HG02973 (cell line): ENCODE measurements around the gene SCYL3.
"Not testable (repeated sequence)": the region's sequence is repeated elsewhere in the genome, so short reads cannot be mapped to it uniquely, and the experiment has no call there.

Experiments used
- ATAC-seq: cut with Tn5 transposase; IDR thresholded peaks from one replicate; pipeline ENCODE4 v1.9.1; 2021; ENCODE audit warnings: moderate library complexity; ENCODE audit not compliant: unreplicated experiment

The SCYL3 gene

DNA sequence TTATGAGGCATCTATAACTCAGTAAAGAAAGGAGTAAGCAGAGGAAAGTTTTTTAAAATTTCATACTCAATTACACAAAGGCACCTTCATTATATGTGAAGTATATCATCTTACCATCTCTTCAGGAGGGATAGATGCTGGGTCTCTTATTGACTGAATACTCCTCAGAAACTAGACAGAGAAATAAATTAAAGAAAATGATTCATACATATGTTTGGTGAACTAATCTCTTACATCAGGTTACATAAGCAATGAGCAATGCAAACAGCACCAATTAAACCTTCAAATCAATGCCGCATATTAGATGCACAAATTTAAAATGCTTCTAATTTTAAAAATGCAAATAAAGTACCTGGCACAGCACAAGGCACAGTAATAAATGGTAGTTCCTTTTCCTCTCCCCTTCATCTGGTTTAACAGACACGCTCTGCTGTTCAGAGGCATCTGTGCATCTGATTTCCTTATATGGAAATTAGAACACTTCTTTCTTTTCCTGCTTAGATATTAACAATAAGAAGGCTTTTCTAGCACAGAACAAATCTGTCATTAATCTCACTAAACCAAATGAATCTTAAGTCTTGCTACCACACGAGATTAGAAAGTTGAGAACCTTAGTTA lies 20.0 kb downstream of the SCYL3 start:
- no peak for ATAC-seq

DNA sequence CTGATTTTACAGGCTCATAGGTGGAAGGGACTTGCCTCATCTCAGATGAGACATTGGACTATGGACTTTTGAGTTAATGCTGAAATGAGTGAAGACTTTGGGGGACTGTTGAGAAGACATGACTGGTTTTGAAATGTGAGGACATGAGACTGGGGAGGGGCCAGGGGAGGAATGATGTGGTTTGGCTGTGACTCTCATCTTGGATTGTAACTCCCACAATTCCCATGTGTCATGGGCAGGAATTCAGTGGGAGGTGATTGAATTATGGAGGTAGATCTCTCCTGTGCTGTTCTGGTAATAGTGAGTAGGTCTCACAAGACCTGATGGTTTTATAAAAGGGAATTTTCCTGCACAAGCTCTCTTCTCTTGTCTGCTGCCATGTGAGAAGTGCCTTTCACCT lies 20.8 kb downstream of the SCYL3 start:
- no peak for ATAC-seq

DNA sequence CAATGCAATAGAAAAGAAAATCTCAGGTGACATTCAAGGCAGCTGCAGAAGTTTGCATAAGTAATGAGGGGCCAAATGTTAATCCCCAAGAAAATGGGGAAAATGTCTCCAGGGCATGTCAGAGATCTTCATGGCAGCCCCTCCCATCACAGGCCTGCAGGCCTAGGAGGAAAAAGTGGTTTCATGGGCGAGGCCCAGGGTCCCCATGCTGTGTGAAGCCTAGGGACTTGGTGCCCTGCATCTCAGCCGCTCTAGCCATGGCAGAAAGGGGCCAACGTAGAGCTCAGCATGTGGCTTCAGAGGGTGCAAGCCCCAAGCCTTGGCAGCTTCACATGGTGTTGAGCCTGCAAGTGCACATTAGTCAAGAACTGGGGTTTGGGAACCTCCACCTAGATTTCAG lies 21.7 kb downstream of the SCYL3 start:
- ATAC-seq: not testable (repeated sequence)

DNA sequence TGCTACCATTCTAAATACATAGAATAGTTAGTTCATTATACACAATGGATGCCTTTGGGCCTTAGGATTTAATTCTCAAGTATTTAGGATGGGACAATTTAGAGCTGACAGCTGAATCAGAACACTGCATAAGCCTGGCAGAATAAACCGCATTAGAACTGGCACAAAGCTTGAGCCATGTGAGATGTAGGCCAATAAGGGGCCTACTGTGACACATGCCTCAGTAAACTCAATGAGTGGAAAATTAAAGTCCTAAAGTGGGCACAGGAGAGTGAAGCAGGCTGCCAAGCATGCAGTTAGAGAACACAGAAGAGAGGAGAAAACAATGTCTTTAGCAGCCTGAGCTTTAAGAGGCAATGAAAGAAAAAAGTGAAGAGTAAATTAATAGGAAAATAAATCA lies 24.3 kb downstream of the SCYL3 start:
- no peak for ATAC-seq

DNA sequence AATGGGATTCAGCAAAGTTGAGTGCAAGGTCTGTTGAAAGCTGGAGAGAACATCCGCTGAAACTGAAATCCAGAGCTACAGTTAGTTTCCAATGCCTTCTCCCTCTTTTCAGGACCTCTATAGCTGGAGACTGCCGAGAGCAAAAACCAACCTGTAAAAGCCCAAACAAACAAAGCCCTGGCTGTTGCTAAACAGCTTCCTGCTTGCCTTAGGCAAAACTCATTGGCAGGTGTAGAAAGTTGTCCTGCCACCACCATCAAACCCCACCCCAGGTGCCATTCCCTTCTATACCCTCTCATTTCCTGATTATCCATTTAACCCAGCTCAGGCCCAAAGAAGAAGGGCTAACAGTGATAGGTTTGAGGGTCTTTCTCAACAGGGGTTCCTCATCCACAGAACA lies 24.7 kb downstream of the SCYL3 start:
- ATAC-seq: no peak

DNA sequence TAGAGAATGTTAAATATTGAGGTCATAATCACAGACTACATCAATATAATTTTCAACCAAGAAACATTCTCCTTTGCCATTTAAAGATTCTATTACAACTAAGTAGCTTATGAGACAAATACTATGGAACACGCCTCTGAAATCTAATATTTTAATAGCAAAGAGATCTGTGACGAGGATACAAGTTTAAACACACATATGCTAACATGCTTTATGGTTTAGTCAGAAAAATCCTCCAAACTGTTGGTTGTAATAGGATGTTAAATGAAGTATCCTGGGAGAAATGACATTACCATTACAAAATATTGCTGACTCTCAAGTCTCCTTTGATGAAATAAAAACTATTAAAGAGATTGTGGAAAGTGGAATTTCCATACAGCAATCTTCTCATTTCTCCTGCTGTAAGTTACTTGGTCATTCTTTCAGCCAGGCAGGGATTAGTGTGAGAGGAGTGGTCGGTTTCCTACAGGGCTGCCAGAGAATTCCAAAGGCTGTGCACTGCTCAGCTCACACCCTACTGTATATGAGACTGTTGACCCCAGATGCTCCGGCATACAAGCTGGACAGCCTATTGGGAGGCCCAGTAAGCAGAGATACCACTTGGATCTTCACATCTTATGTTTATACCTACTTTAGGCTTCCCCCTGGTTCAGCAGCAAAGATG lies 26.6 kb downstream of the SCYL3 start:
- no peak for ATAC-seq

DNA sequence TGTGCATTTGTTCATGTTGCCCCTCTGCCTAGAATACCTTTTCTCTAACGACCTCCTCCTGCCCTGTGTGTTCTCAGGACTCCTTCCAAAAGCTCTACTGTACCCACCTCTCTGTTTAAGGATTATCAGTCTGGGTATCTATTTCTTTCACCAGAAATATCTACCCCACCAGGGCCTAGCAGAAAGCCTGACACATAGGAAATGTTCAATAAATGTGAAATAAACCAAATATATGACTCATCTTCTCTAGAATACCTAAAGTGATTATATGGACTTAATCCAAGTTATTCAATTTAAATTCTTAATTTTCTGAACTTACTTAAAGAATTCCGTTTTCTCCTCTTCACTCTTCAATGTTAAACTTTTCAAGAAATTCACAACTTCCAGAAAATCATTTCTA lies 27.1 kb downstream of the SCYL3 start:
- ATAC-seq: no peak

DNA sequence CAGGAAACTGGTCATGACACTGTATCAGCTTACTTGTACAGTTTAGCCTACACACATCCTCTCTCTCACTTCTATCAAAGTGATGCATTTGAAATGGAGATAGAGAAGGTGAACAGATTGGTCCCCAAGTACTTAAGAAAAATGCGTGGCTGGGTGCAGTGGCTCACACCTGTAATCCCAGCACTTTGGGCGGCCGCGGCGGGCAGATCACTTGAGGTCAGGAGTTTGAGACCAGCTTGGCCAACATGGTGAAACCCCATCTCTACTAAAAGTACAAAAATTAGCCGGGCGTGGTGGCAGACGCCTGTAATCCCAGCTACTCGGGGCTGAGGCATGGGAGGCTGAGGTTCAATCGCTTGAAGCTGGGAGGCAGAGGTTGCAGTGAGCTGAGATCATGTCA lies 29.2 kb downstream of the SCYL3 start:
- ATAC-seq: not testable (repeated sequence)

DNA sequence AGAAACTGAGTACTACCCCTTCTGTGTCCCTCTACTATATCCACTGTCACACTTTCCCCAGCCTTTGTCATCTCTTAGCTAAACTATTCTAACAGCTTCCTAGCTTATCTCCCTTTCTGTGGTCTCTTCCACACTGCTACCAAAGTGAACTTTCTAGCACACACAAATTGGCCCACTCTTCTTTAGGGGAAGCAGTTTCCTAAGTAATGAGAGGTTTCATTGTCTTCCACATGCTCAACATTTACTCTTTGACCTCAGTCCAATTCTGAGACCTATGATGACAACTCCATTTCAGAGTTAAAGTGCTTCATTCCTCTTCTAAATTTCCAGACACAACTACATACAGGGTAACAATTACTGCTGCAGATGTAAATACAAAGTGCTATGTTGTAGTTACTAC lies 32.9 kb downstream of the SCYL3 start:
- no peak for ATAC-seq

DNA sequence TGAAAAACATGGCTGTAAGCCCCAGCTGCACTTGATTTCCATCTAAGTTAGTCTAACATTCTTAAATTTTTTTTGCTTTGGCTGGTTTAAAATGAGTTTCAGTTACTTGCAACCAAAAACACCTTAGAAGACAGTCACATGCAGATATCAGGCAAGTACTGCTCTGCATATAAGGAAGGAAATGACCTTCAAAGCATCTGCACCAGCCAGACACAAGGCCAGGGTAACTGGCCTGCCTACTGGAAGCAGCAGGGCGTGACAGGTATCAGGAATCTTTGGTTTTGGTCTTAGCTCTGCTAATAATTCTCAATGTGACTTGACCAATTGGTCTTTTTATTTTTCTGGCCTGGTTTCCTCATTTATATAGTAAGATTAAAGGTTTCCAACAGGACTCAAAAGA lies 33.5 kb downstream of the SCYL3 start:
- no peak for ATAC-seq

DNA sequence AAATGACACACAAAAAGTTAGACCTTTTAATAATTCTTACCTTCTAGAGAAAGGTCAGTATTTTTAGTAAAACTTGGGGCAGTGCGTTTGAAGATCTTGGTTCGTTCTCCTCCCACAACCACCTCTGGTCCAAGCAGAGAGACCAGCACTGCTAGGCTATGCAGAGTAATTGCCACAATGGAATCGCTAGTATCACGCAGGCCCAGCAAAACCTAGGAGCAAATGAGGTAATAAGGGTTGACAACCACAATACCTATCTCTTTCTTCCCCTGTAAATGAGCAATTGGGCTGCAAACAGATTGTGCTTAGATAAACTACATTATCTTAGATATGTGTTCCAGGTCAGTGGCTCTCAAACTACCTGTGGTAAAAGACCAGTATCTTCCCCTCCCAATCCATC lies 34.7 kb downstream of the SCYL3 start:
- ATAC-seq: no peak

DNA sequence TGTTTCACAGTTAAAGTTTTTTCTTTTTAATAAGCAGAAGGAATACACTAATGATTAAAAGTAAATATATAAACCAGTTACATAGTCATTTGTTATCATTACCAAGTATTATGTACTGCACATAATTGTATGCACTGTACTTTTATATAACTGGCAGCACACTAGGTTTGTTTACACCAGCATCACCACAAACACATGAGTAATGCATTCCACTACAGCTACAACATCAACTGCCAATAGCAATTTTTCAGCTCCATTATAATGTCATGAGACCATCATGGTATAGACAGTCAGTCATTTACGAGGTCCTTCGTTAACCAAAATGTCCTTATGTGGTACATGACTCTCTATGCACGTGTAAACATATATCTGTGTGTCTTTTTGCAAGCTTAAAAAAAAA lies 35.2 kb downstream of the SCYL3 start:
- no peak for ATAC-seq

DNA sequence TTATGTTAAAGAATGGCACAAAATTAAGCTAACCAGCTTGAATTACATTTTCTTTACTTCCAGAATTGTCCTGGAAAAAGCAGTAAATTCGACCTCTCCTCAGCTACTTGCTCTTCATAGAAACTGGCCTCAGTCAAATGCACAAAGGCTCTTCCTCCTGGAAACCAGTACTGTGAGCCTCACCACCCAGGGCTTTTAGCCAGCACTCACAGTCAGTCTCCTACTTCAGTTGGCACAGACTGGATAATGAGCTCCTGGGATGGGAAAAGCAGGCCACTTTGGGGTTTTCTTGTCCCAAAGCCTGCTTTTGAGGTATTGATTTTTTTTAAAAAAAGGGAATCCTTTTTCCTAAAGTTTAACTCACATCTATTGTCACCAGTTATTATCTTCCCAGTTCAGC lies 40.4 kb downstream of the SCYL3 start:
- no peak for ATAC-seq

DNA sequence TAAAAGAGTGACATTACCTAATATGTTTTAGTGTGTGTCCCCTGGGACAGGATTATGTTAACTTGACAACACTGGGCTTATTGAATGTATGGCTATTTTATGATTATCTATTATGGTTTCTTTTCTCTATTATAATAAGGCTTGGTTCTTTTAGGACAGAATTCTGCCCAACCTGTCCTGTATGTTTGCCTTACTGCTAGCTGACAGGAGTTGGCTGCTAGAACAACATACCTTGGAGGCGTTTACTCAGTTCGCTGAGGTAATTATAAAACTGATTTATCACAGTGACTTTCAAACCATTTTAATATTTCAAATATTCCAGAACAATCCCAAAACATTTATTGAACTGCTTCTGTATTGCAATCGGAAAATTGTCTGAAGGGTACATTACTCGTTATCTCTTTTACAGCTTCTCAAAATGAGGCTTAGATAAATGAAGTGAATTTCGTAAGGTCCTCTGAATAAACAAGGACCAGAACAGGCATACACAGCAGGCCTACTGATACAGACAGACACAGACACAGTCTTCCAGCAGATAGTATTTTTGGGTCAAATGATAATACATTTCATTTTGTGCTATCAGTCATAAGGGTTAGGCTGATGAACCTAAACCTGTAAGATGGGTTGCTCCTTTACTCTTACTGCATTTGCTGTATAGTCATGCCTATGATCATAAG lies 44.2 kb downstream of the SCYL3 start:
- no peak for ATAC-seq

DNA sequence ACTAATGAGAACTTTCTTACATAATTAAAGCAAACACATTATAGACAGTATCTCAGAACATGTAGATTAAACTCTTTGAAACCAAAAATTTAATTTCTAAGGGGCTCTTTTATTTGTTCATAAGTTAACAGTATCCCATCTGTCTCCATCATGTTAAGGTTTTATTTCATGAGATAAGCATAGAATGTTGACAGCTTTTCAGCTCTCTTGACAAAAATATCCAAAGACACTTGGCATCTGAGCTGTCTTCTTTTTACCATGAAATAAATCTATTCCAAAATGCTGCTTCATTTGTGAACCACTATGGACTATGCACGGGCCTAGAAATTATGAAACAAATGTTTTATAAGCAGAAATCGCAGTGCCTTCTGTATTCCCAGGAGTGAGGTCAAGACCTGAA lies 45.2 kb downstream of the SCYL3 start:
- no peak for ATAC-seq

DNA sequence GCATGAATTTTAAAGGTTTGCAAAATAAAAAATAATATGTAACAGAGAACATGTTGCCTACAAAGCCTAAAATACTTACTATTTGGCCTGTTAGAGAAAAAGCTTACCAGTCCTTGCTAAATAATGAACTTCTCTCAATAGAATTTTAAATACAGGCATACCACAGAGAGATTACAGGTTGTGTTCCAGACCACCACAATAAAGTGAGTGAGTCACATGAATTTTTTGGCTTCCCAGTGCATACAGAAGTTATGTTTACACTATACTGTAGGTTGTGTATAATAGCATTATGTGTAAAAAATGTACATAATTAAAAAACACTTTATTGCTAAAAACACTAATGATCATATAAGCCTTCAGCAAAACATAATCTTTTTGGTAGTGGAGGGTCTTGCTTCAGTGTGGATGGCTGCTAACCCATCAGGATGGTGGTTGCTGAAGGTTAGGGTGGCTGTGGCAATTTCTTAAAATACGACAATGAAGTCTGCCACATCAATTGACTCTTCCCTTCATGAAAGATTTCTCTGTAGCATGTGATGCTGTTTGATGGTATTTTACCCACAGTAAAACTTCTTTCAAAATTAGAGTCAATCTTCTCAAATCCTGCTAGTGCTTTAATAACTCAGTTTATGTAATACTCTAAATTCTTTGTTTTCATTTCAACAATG lies 48.6 kb downstream of the SCYL3 start:
- no peak for ATAC-seq

DNA sequence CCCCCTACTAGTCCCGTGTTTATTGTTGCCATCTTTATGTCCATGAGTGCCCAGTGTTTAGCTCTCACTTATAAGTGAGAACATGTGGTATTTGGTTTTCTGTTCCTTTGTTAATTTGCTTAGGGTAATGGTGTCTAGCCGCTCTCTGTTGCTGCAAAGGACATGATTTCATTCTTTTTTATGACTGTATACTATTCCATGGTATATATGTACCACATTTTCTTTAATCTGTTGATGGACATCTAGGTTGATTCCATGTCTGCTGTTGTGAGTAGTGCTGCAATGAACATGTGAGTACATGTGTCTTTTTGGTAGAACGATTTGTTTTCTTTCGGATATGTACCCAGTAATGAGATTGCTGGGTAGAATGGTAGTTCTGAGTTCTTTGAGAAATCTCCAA lies 54.8 kb downstream of the SCYL3 start:
- no peak for ATAC-seq

DNA sequence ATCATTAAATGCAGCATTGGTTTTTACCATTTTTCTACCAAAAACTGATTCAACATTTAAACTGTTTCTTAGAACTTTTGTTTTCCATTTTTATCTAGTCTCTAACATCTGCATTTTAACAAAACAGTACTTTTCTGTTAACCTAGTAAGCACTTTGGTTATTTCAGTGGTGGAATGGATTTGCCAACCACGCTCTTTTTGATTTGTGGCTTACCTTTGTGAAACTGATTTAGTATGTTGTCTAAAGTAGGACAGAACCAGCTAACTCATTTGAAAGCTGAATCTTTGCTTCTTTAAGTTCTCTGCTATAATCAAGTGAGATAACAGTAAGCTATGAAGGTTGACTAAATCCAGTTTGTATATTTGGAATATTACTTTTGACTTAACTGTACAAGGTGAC lies 57.5 kb downstream of the SCYL3 start:
- ATAC-seq: no peak

DNA sequence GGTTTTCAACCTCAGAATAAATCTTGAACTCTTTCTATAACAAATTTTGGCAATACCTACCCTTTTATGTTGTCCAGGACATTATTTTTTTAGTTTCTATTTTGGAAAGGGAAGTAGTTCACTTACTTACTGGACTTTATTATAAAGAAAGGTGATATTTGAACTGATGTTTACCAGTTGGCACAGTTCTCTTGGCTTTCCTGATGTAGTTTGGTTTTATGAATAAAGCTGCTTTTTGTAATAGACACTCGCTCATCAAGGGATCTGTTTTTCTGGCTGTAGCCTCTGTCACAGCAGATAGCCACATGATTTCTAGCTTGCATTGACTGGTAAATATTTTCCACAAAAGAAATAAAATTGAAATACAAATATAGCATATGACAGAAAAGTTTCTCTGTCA lies 58.0 kb downstream of the SCYL3 start:
- ATAC-seq: no peak

DNA sequence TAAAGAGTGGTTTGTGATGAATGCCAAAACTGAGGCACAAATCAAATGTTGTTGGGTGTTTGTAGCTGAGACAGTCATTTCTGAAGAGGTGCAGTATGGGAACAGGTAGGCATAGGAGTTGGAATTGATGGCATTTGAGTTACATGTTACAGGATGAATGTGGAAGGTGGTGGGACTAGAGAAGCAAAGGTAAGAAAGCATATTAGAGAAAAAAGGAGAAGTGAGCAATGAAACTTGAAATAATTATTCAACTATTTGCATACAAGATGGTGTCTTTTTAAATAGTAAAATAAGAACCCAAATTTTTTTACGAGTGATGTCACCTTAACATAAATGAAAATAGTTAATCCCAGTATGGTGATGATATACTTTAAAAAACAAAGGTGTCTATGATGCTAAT lies 58.8 kb downstream of the SCYL3 start:
- ATAC-seq: no peak

DNA sequence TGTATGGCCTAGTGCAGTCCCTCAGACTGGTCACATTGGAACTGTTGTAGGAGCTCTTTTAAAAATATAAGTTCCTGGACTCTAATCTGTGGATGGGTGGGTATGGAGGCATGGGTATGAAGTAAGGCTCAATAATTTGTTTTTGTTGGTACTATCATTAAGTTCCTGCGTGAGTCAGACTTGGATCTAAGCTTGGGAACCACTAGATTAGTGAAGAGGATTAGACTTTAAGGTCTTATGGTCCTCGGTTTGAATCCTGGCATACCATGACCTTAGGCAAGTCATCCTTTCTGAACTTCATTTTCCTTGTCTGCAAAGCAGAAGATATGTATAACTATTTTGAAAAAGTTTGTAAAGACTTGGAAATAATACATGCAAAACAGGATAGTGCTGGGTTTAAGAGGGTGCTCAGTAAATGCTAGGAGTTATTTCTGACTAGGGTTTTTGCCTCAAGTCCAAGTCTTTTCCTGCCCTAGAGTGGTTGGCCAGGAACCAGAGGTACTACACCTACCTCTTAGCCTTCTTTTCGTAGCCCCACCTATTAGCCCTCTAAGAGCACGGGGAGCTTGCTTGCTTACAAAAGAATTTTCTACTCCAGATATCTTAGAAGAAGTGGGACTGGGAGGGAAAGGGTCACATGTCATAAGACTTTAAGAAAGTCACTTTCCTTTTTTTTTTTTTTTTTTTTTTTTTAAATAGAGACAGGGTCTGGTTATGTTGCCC lies 60.4 kb downstream of the SCYL3 start:
- ATAC-seq: no peak
